Trophoblast cell (in vitro differentiated cells and primary cell): ENCODE data around the gene ADAMTSL5.
A peak's percentile ranks its signal among the peaks of the same experiment; 100 is the strongest.
"Not testable (repeated sequence)": the region's sequence is repeated elsewhere in the genome, so short reads cannot be mapped to it uniquely, and the experiment has no call there.

ENCODE experiments used
- DNase-seq, 2 donors: peaks; one replicate each; pipeline ENCODE4 v3.0.0-alpha.2; 2016
- H2AFZ ChIP-seq: 2 replicates; pipeline ENCODE4 v1.6.1; 2013; ENCODE audit warnings: low read length, moderate library complexity, mild to moderate bottlenecking; ENCODE audit not compliant: insufficient read depth, poor library complexity
- H2AK5ac ChIP-seq: 2 replicates; pipeline ENCODE4 v1.6.1; 2013; ENCODE audit warnings: mild to moderate bottlenecking, low read length
- H2BK120ac ChIP-seq: 2 replicates; pipeline ENCODE4 v1.6.1; 2013; ENCODE audit warnings: low read length, mild to moderate bottlenecking, moderate library complexity; ENCODE audit not compliant: insufficient read depth, poor library complexity
- H2BK12ac ChIP-seq: 2 replicates; pipeline ENCODE4 v1.6.1; 2013; ENCODE audit warnings: mild to moderate bottlenecking, low read length, moderate library complexity
- H2BK5ac ChIP-seq: 2 replicates; pipeline ENCODE4 v1.6.1; 2013; ENCODE audit warnings: low read length, low read depth, moderate library complexity, mild to moderate bottlenecking; ENCODE audit not compliant: poor library complexity
- H3K14ac ChIP-seq: 2 replicates; pipeline ENCODE4 v1.6.1; 2013; ENCODE audit warnings: mild to moderate bottlenecking, low read length
- H3K18ac ChIP-seq: 2 replicates; pipeline ENCODE4 v1.6.1; 2013; ENCODE audit warnings: mild to moderate bottlenecking, low read length
- H3K23ac ChIP-seq: 2 replicates; pipeline ENCODE4 v1.6.1; 2013; ENCODE audit warnings: low read length
- H3K27ac ChIP-seq: 2 replicates; pipeline ENCODE4 v1.5.1; 2013; ENCODE audit warnings: low read depth, mild to moderate bottlenecking, inconsistent platforms, low read length, moderate library complexity
- H3K27me3 ChIP-seq: 2 replicates; pipeline ENCODE4 v1.6.1; 2013; ENCODE audit warnings: inconsistent platforms, mild to moderate bottlenecking, low read length, moderate library complexity; ENCODE audit not compliant: insufficient read depth
- H3K36me3 ChIP-seq, 2 experiments: 1 replicate in 1 of 2; 2 replicates in 1 of 2; pipeline ENCODE4 v1.6.1; 2013; ENCODE audit warnings: low read length in 2 of 2, mild to moderate bottlenecking in 2 of 2, moderate library complexity in 1 of 2; ENCODE audit not compliant: insufficient read depth in 2 of 2, control insufficient read depth in 1 of 2
- H3K4ac ChIP-seq: 2 replicates; pipeline ENCODE4 v1.6.1; 2013; ENCODE audit warnings: low read depth, mild to moderate bottlenecking, low read length, moderate library complexity
- H3K4me1 ChIP-seq, 2 experiments: 1 replicate in 1 of 2; 2 replicates in 1 of 2; pipeline ENCODE4 v1.6.1; 2013; ENCODE audit warnings: low read length in 2 of 2, mild to moderate bottlenecking in 2 of 2, moderate library complexity in 1 of 2; ENCODE audit not compliant: insufficient read depth in 2 of 2, control insufficient read depth in 1 of 2
- H3K4me2 ChIP-seq: 2 replicates; pipeline ENCODE4 v1.6.1; 2013; ENCODE audit warnings: inconsistent platforms, mild to moderate bottlenecking, low read length, moderate library complexity
- H3K4me3 ChIP-seq: 2 replicates; pipeline ENCODE4 v1.5.1; 2013; ENCODE audit warnings: mild to moderate bottlenecking, low read depth, low read length, inconsistent platforms
- H3K79me1 ChIP-seq: one replicate; pipeline ENCODE4 v1.6.1; 2013; ENCODE audit warnings: low read length
- H3K79me2 ChIP-seq: 2 replicates; pipeline ENCODE4 v1.6.1; 2013; ENCODE audit warnings: low read length, mild to moderate bottlenecking; ENCODE audit not compliant: control insufficient read depth, insufficient read depth, poor library complexity
- H3K9ac ChIP-seq: 2 replicates; pipeline ENCODE4 v1.6.1; 2013; ENCODE audit warnings: mild to moderate bottlenecking, low read length
- H3K9me3 ChIP-seq: 2 replicates; pipeline ENCODE4 v1.6.1; 2013; ENCODE audit warnings: low read depth, mild to moderate bottlenecking, control low read depth, inconsistent platforms, low read length; ENCODE audit not compliant: insufficient read depth
- H4K12ac ChIP-seq: 2 replicates; pipeline ENCODE4 v1.6.1; 2013; ENCODE audit warnings: low read depth, mild to moderate bottlenecking, low read length, moderate library complexity
- H4K8ac ChIP-seq: 2 replicates; pipeline ENCODE4 v1.6.1; 2013; ENCODE audit warnings: low read depth, mild to moderate bottlenecking, low read length, moderate library complexity
- H4K91ac ChIP-seq: one replicate; pipeline ENCODE4 v1.6.1; 2013; ENCODE audit warnings: low read depth, mild to moderate bottlenecking, low read length, moderate library complexity
- WGBS: extraction: QIAGEN DNeasy Blood & Tissue Kit; methylation state at CpG from one replicate; pipeline ENCODE4 v1.1.7; 2013; ENCODE audit warnings: missing lambda C conversion rate; ENCODE audit not compliant: insufficient read length, insufficient coverage; ENCODE audit errors: extremely low coverage; 5-methylcytosine and 5-hydroxymethylcytosine counted together

The ADAMTSL5 gene

GRCh38 chr19:1481893-1482360 lies 30.9 kb downstream of the ADAMTSL5 start:
- Histone ChIP-seq H3K9me3 (peaks cover 4% of the 10 kb centered on the region), H4K12ac (no peak overlapping the region), H3K18ac (no peak overlapping the region), H3K4me2 (no peak overlapping the region), H2BK120ac (no peak overlapping the region), H3K23ac (no peak overlapping the region), H2BK5ac (no peak overlapping the region), H2AFZ (no peak overlapping the region), H4K91ac (no peak overlapping the region), H3K4me3 (no peak overlapping the region), H3K4ac (no peak overlapping the region), H3K14ac (no peak overlapping the region), H3K9ac (no peak overlapping the region), H3K36me3 (peaks cover 0 to 4% of the 10 kb centered on the region in 2 experiments), H4K8ac (no peak overlapping the region), H3K4me1 (peaks cover 0 to 4% of the 10 kb centered on the region in 2 experiments), H3K79me2 (peaks cover 4% of the 10 kb centered on the region), H3K79me1 (peaks cover 8% of the 10 kb centered on the region), H3K27ac (no peak overlapping the region), H2BK12ac (no peak overlapping the region), H2AK5ac (no peak overlapping the region), H3K27me3 (no peaks in the 10 kb centered on the region)
- no peak for DNase-seq
- no CpG with 5 or more reads among the region's 36 CpGs for WGBS

DNA sequence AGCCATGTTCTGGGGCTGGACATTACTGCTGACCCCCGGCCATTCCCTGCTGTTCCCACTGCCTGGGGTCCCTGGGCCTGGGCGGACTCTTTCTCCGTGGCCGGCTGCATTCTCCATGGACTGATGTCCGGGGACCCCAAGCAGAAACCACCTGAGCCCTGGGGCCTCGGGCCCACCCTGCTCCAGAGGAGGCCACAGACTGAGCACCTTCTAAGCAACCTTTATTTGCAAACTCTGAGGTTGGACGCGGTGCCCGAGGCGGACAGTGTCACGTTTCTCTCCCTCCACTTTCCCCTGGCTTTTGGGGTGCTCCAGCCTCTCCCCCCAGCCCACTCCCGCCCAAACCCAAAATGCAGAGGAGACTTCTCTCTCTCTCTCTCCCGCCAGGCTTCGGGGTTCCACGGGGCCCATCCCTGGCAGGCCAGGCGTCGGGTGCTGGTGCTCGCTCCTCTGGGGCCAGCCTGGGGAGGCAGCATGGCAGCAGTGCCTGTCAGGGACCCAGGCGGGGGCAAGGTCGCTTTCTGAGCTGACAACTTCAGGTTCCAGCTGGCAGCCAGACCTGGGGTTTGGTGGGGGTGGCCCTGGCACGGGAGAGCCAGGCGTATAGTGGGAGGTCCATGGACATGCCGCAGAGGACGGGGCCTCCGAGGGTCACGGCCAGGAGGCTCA lies 31.5 kb downstream of the ADAMTSL5 start:
- Histone ChIP-seq H3K79me1 (peaks cover 8% of the 10 kb centered on the region), H3K27me3 (no peaks in the 10 kb centered on the region), H3K23ac (no peak overlapping the region), H2AFZ (no peak overlapping the region), H4K12ac (no peak overlapping the region), H3K9ac (no peak overlapping the region), H3K36me3 (peaks cover 0 to 4% of the 10 kb centered on the region in 2 experiments), H3K4me3 (no peak overlapping the region), H3K4me1 (peaks cover 0 to 4% of the 10 kb centered on the region in 2 experiments), H2BK5ac (no peak overlapping the region), H3K18ac (no peak overlapping the region), H2AK5ac (no peak overlapping the region), H4K91ac (no peak overlapping the region), H3K27ac (no peak overlapping the region), H3K14ac (no peak overlapping the region), H4K8ac (no peak overlapping the region), H2BK12ac (no peak overlapping the region), H3K4me2 (no peak overlapping the region), H2BK120ac (no peak overlapping the region), H3K9me3 (no peaks in the 10 kb centered on the region), H3K4ac (no peak overlapping the region), H3K79me2 (peaks cover 4% of the 10 kb centered on the region)
- no peak for DNase-seq
- WGBS, result no CpG with 5 or more reads among the region's 26 CpGs

- H3K4me1 ChIP-seq, result peaks cover 0 to 4% of the 10 kb centered on the region in 2 experiments
- peak; percentile 94 to 96 for DNase-seq
- peak within 1 kb of the TSS; percentile 76 for H3K27ac ChIP-seq
- peak within 1 kb of the TSS; percentile 90 for H3K4ac ChIP-seq
- H2BK5ac ChIP-seq, result peak within 1 kb of the TSS; percentile 19
- peak within 1 kb of the TSS; percentile 55 for H3K9ac ChIP-seq
- H3K4me2 ChIP-seq, result peak within 1 kb of the TSS; percentile 97
- peak within 1 kb of the TSS; percentile 68 for H4K91ac ChIP-seq
- peak within 1 kb of the TSS; percentile 82 for H4K8ac ChIP-seq
- peak within 1 kb of the TSS; percentile 62 for H3K14ac ChIP-seq
- H3K79me2 ChIP-seq, result peaks cover 4% of the 10 kb centered on the region
- peaks cover 8% of the 10 kb centered on the region for H3K79me1 ChIP-seq
- H3K27me3 ChIP-seq, result no peaks in the 10 kb centered on the region
- peak within 1 kb of the TSS; percentile 45 for H4K12ac ChIP-seq
- H3K36me3 ChIP-seq, result peaks cover 11 to 23% of the 10 kb centered on the region in 2 experiments
- no peak within 1 kb of the TSS for H3K23ac ChIP-seq
- peak within 1 kb of the TSS; percentile 94 for H3K4me3 ChIP-seq
- peak within 1 kb of the TSS; percentile 17 for H2AK5ac ChIP-seq
- peak within 1 kb of the TSS; percentile 39 for H2BK120ac ChIP-seq
- no CpG with 5 or more reads among the region's 71 CpGs for WGBS
- peak within 1 kb of the TSS; percentile 36 for H3K18ac ChIP-seq
- no peaks in the 10 kb centered on the region for H3K9me3 ChIP-seq
- H2BK12ac ChIP-seq, result no peak within 1 kb of the TSS
- peak within 1 kb of the TSS; percentile 62 for H2AFZ ChIP-seq
These were observed 33.7 kb downstream of the ADAMTSL5 start, which contains the start of gene C19orf25 for GRCh38 chr19:1478934-1479707. TSS of gene C19orf25 (minus strand) at chr19:1479215. CDS start at chr19:1478903, 312 bp downstream.

GRCh38 chr19:1477056-1477455 lies 35.8 kb downstream of the ADAMTSL5 start:
- not testable (repeated sequence) for H3K27ac ChIP-seq, H3K9me3 ChIP-seq, H4K8ac ChIP-seq, H2AK5ac ChIP-seq, H4K91ac ChIP-seq, H3K4ac ChIP-seq, H3K4me1 ChIP-seq, H3K4me3 ChIP-seq, H4K12ac ChIP-seq, H2AFZ ChIP-seq, H3K27me3 ChIP-seq, H3K23ac ChIP-seq, H3K4me2 ChIP-seq, H3K79me1 ChIP-seq, H2BK5ac ChIP-seq, H3K79me2 ChIP-seq, H3K18ac ChIP-seq, H2BK12ac ChIP-seq, H2BK120ac ChIP-seq, H3K14ac ChIP-seq, DNase-seq
- Histone ChIP-seq H3K36me3 (peaks cover 11 to 23% of the 10 kb centered on the region in 2 experiments), H3K9ac (peak overlapping the region; percentile 65)
- no CpG with 5 or more reads among the region's 9 CpGs for WGBS
